ENCODE measurements around the gene CDC42.
A peak's percentile ranks its signal among the peaks of the same experiment; 100 is the strongest.

Gene CDC42

DNA sequence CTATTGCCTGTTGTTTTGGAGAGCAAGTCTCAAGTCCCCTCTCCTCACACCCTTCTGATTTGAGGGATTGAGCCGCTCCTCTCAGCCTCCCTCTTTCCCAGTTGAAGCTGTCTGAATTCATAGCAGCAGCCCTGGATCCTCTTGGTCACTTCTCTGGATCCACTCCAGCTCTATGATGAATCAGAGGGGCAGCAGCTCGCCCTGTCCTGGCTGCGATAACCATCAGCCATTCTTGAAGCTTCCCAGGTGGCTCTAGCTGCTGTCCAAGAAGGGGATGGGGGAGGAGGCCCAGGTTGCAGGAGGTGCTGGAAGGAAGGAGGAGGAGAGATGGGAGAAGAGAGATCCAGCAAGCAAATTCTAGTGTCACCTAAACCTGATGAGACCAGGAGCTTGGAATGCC is 59.1 kb downstream of the CDC42 start:
- FAIRE-seq = no peak

DNA sequence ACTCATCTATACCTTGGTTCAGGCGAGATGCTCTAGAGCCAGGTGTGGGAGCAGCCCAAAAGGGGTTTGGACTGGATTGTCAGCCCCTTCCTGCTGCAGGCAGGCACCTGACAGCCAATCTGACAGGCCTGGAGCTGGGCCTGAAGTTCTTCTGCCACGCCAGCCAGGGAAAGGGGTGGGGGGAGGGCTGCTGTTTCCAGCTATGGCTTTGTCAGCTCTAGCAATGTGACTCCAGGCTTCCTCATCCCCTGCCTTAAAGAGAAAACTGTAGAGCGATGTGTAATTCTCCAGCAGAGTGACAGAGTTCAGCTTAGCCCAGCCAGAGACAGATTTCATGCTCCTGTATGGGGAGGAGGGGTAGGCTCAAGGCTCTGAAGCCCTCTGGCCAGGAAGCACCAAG is 60.0 kb downstream of the CDC42 start:
- no peak for FAIRE-seq

- no peak for FAIRE-seq
These were observed 61.8 kb downstream of the CDC42 start for GRCh38 chr1:22114083-22115012.

- no peak for FAIRE-seq
These were observed 62.8 kb downstream of the CDC42 start for GRCh38 chr1:22115286-22115685.

- no peak for FAIRE-seq
These were observed 64.7 kb downstream of the CDC42 start for GRCh38 chr1:22117238-22117637.

DNA sequence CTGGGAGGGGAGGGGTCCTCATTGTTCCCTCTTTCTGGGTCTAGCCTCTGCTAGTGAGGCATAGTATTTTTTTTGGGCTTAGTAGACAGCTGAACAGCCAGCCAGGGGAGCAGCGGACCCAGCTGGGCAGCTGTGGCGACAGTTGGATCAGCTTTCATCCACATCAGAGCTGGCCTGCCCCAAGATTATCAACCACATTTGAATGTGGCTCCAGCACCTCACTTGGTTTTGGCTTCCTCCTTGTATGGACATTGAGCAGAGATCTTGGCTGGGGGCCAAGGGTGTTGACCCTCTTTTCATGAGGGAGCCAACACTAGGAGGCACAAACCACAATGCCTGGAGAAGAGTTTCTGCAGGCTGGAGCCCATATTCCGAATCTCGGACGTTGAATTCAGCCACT is 65.3 kb downstream of the CDC42 start:
- no peak for FAIRE-seq

- FAIRE-seq = no peak
These were observed 65.9 kb downstream of the CDC42 start for GRCh38 chr1:22118291-22118992.

- FAIRE-seq = no peak
These were observed 67.3 kb downstream of the CDC42 start for GRCh38 chr1:22119626-22120468.

- FAIRE-seq = no peak
These were observed 67.9 kb downstream of the CDC42 start for GRCh38 chr1:22120469-22120790.

GRCh38 chr1:22121421-22121911 is 69.0 kb downstream of the CDC42 start:
- FAIRE-seq = peak; percentile 77

GRCh38 chr1:22122273-22123070 is 70.0 kb downstream of the CDC42 start:
- FAIRE-seq = no peak

DNA sequence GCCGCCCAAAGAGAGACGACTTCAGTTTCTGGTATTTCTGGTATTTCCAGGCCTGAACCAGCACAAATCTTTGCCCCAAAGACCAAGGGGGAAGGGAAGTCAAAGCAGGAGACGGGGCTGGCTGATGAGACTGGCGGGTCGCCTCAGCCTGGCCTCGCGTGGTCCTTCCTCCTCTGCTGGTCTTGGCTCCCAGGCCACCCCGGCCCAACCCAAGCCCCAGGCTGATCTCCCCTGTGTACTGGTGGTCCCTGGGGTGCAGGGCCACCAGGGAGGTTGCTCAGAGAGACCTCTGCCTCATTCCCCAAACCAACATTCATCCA is 70.5 kb downstream of the CDC42 start:
- FAIRE-seq = no peak

DNA sequence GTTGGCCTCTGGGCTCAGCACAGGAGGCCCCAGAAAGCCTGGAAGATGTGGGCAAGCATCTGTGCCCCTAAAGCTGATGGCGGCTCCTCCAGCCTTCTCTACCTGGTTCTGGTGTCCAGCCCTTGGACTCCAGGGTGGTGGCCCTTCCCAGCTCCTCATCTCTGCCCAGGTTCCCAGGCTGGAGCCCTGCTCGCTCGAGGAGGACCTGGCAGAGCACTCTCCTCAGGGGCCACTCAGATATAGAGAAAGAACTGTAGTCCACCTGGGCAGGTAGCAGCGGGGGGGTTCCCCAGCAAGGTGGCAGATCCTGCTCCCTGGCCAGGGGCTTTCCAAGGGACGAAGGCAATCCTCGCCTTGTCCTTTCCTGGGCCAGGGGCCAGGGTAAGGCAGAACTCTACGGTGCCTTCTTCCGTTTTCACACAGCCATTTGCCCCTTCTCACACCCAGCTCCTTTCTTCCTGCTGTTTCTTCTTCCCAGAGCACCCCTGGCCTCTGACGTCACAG is 71.4 kb downstream of the CDC42 start:
- FAIRE-seq = no peak

- FAIRE-seq = no peak
These were observed 72.2 kb downstream of the CDC42 start for GRCh38 chr1:22124592-22125229.

DNA sequence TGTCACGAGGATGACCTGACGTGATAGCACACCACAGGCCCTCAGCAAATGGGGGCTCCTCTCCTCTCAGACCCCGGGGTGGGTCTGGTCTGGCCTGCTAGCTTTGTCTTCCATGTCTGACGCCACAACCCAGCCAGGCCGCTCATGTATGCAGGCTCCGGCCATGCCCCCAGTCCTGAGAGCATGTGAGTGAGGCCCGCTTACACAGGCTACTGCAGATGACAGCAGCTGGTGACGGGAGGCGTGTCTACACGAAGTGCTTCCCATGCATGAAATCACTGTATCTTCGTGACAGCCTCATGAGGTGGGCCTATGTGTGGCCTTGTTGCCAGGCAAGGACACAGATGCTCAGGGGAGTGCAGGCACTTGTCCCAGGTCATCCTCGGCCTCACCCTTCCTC is 74.0 kb downstream of the CDC42 start:
- FAIRE-seq = no peak

DNA sequence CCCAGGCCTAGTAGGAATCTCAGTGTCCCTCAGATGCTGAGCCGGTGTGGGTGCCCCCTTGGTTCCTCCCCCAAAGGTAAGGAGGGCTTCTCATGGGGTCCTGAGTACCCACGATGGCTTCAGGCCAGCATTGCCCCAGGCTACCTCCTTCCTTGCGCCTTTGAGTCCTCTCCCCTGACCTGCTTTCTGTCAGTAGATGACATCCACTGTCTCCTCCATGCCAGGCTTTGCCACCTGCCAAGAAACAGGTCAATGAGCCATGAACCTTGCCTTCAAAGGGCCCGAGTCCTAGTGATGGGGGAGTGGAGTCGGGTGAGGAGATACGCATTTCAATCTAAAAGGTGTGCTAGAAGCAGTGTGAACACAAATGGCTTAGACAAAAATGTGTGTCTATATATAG is 74.7 kb downstream of the CDC42 start:
- FAIRE-seq = no peak

GRCh38 chr1:22127731-22128130 is 75.2 kb downstream of the CDC42 start:
- FAIRE-seq = no peak

DNA sequence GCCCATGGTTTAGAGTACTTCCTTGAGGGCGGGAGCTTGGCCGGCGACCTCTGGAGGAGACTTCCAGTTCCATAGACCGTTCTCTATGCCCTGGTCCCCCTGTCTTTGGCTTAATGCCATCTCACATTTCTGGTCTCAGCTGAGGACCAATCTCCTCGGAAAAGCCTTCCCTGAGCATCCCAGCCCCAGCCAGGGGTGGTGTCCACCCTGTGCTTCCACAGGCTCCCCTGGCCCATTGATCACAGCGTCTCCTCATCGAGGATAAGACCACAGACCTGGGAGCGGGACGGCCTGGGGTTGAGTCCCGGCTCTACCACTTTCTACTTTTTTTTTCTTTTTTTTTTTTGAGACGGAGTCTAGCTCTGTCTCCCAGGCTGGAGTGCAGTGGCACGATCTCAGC is 75.9 kb downstream of the CDC42 start:
- no peak for FAIRE-seq

GRCh38 chr1:22129501-22130117 is 77.1 kb downstream of the CDC42 start:
- no peak for FAIRE-seq

DNA sequence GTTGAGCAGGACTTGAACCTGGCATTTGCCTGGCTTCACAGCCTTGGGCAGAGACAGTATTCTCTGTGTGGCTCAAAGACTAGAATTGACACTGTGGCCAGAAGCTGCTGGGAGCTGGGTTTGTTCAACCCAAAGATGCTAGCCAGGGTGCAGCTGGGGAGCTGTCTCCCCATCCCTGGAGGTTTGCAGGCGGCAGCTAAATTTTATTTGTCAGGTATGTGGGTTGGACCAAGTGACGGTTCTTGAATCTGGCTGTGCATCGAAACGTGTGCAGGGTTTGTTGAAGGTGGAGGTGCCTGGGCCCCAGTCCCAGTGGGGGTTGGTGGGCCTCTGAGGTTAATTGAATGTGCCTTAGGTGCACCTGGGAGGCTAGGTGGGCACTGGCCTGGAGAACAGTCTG is 78.6 kb downstream of the CDC42 start:
- FAIRE-seq = no peak

GRCh38 chr1:22131875-22132486 is 79.5 kb downstream of the CDC42 start:
- FAIRE-seq = no peak
